Right ventricle myocardium superior (tissue), 1 donor: ENCODE results near the gene MVP. TPM values are rescaled to one million over a fixed set of nuclear protein-coding genes. Genes with fewer than 3 reads are reported as not detected.
"Not testable (repeated sequence)": the region's sequence is repeated elsewhere in the genome, so short reads cannot be mapped to it uniquely, and the experiment has no call there.

Experiments used
- ATAC-seq: fragments of 200-7000 bp; cut with Tn5 transposase; one replicate; pipeline ENCODE4 v1.9.1; 2020; ENCODE audit warnings: mild to moderate bottlenecking; ENCODE audit not compliant: poor library complexity
- DNase-seq: peaks from one replicate; pipeline ENCODE4 v3.0.0-alpha.2; 2020
- intact Hi-C: fragments of 100-400 bp; cut with DNase I; formaldehyde crosslinking; loops from one replicate; pipeline ENCODE4 v1.11.2; 2022
- total RNA-seq: library from RNA; stranded (reverse); fragmentation: NEBNext Ultra II Directional; extraction: Animal tissue kit (Norgen Biotek cat#: 25700); gene quantifications from one replicate; pipeline ENCODE4 v1.2.1, GENCODE V29; 2021
- donor health status: DM: no; HTN: yes; CAD: no; lungs with severe emphysema.

Gene MVP
- total RNA-seq, 1 donor from 2014 or later, result 45.5 TPM

GRCh38 chr16:29826342-29826695 is 6.1 kb downstream of the MVP start:
- DNase-seq (no peak), ATAC-seq (no peak)
- intact Hi-C loops, result no loop called here

DNA sequence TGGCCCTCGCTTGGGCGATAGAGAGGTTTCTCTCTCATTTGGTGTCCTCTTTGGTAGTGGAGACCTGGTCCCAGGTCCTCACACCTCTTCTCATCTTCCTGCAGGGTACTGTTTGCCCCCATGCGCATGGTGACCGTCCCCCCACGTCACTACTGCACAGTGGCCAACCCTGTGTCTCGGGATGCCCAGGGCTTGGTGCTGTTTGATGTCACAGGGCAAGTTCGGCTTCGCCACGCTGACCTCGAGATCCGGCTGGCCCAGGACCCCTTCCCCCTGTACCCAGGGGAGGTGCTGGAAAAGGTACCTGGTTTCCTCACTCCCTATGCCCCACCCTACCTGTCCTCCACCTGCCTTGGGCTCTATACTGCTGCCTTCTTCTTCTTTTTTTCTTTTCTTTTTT is 10.5 kb downstream of the MVP start:
- ATAC-seq, result no peak
- intact Hi-C loops, result no loop called here
- no peak for DNase-seq

DNA sequence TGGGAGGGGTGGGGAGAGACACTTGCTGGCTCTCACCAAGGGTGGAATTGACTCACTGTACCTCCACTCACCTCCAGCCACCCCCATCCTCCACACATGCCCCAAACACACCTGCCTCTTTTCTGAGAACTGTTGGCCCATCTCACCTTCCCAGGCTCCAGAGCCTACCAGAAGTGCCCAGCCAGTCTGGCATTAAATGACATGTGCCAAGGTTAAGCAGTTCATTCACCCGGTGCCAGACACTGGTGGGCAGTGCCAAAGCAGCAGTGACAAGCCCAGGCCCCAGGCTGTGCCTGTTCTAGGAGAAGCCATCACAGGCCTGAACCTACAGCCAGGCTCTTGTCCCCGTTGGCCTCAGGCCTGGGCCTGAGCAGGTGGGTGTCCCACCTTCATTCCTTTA is 11.2 kb downstream of the MVP start:
- intact Hi-C loops, result no loop called here
- ATAC-seq (peak; percentile 86), DNase-seq (peak; percentile 62)

DNA sequence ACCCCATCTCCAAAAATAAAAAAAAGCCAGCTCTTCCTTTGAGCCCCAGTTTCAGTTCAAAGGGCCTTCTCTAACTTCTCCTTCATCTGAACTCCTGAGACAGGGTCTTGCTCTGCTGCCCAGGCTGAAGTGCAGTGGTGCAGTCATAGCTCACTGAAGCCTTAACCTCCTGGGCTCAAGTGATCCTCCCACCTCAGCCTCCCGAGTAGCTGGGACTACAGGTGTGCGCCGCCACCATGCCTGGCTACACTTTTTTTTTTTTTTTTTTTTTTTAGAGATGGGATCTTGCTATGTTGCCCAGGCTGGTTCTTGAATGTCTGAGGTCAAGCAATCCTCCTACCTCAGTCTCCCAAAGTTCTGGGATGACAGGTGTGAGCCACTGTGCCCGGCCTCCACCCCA is 13.0 kb downstream of the MVP start:
- DNase-seq, intact Hi-C loops, ATAC-seq: not testable (repeated sequence)

DNA sequence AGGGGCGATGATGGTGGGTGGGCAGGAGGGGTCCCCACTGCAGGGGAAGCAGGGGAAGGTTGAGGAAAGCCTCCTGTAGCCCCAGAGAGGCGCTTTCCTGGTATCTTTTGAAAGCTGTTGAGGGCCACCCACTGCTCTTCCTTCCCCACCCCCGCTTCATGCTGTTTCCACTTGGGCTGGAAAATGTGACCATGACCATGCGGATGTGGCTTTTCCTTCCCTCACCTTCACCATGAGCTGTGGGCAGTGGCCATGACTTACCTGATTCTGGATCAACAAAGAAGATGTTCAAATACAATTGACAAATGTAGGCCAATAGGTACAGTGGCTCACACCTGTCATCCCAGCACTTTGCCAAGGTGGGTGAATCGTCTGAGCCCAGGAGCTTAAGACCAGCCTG is 13.8 kb downstream of the MVP start:
- DNase-seq (no peak), ATAC-seq (no peak)
- intact Hi-C loops, result loop anchor here (2.0 kb wide), 1 partner anchor 49 kb away; no protein-coding TSS in a partner anchor

- ATAC-seq, result no peak
- intact Hi-C loops, result loop anchor here (2.0 kb wide), 1 partner anchor 51 kb away; no protein-coding TSS in a partner anchor
- no peak for DNase-seq
Observed at GRCh38 chr16:29835926-29836325, 15.7 kb downstream of the MVP start.

- intact Hi-C loops, result no loop called here
- ATAC-seq, result no peak
- no peak for DNase-seq
Observed at GRCh38 chr16:29836623-29837022, 16.4 kb downstream of the MVP start.

GRCh38 chr16:29837841-29838240 is 17.6 kb downstream of the MVP start:
- DNase-seq, result no peak
- no peak for ATAC-seq
- intact Hi-C loops, result no loop called here

GRCh38 chr16:29839822-29840221 is 19.6 kb downstream of the MVP start:
- no peak for DNase-seq
- peak; percentile 62 for ATAC-seq
- intact Hi-C loops, result loop anchor here (10.0 kb wide), 1 partner anchor 135 kb away; no protein-coding TSS in a partner anchor

DNA sequence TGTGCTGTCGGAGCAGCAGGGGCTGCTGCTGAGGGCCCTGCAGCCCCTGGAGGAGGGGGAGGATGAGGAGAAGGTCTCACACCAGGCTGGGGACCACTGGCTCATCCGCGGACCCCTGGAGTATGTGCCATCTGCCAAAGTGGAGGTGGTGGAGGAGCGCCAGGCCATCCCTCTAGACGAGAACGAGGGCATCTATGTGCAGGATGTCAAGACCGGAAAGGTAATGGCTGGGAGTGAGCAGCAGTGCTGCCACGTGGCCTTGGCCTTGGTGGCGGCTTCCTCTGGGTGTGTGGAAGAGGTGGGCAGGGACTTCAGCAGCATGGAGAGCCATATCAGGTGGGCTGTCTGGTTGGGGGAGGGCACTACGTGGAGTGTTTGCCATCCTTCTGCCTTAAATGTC is 20.0 kb downstream of the MVP start:
- intact Hi-C loops, result loop anchor here (10.0 kb wide), 1 partner anchor 135 kb away; no protein-coding TSS in a partner anchor
- DNase-seq (no peak), ATAC-seq (no peak)

- no peak for DNase-seq
- no peak for ATAC-seq
- intact Hi-C loops, result loop anchor here (10.0 kb wide), 1 partner anchor 137 kb away; no protein-coding TSS in a partner anchor
Observed at GRCh38 chr16:29841631-29842030, 21.4 kb downstream of the MVP start.

GRCh38 chr16:29842732-29843346 is 22.6 kb downstream of the MVP start:
- ATAC-seq (no peak), DNase-seq (no peak)
- intact Hi-C loops, result loop anchor here (10.0 kb wide), 1 partner anchor 138 kb away; no protein-coding TSS in a partner anchor

DNA sequence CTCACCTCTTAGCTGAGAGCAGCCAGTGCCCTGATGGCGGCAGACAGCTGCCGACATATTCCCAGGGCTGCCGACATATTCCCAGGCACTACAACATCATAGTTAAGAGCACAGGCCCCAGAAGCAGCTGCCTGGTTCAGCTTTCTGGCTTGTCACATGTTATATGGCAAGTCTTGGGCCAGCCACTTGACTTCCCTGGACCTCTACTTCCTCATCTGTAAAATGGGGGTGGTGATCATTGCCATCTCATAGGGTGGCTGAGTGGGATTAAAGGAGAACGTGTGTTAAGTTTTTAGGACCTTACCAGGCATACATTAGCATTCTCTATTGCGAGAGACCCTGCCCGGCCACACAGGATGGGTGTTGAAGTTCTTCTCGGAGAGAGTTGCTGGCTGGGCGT is 23.7 kb downstream of the MVP start:
- intact Hi-C loops, result loop anchor here (10.0 kb wide), 1 partner anchor 139 kb away; no protein-coding TSS in a partner anchor
- no peak for ATAC-seq
- no peak for DNase-seq

DNA sequence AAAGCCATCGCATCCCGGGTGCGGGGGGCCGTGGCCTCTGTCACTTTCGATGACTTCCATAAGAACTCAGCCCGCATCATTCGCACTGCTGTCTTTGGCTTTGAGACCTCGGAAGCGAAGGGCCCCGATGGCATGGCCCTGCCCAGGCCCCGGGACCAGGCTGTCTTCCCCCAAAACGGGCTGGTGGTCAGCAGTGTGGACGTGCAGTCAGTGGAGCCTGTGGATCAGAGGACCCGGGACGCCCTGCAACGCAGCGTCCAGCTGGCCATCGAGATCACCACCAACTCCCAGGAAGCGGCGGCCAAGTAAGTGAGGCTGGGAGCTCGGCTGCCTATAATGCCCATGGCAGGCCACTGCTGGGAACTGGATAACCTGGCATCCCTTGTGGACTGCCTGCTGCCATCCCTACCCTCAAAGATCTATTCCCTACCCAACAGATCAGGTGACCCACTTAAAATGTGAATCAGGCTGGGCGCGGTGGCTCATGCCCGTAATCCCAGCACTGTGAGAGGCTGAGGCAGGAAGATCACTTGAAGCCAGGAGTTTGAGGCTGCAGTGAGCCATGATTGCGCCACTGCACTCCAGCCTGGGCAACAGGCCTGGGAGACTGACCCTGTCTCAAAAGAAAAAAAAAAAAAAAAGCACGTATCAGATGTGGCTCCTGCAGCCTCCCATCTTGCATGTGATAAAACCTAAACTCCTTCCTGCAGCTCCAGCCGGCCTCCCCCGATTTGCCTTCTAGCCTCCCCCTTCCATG is 24.5 kb downstream of the MVP start:
- no peak for DNase-seq
- intact Hi-C loops, result loop anchor here (10.0 kb wide), 1 partner anchor 140 kb away; no protein-coding TSS in a partner anchor
- no peak for ATAC-seq

GRCh38 chr16:29845656-29846055 is 25.4 kb downstream of the MVP start:
- intact Hi-C loops, result loop anchor here (10.0 kb wide), 1 partner anchor 141 kb away; no protein-coding TSS in a partner anchor
- DNase-seq (no peak), ATAC-seq (no peak)

GRCh38 chr16:29848420-29849297 is 28.4 kb downstream of the MVP start:
- peak; percentile 88 for ATAC-seq
- intact Hi-C loops, result loop anchor here (10.0 kb wide), 1 partner anchor 144 kb away; no protein-coding TSS in a partner anchor
- peak; percentile 83 for DNase-seq

- DNase-seq, result no peak
- peak; percentile 15 for ATAC-seq
- intact Hi-C loops, result loop anchor here (10.0 kb wide), 1 partner anchor 145 kb away; no protein-coding TSS in a partner anchor
Observed at GRCh38 chr16:29849505-29849904, 29.2 kb downstream of the MVP start.

- ATAC-seq (no peak), DNase-seq (no peak)
- intact Hi-C loops, result no loop called here
Observed at GRCh38 chr16:29850998-29851397, 30.7 kb downstream of the MVP start.

- no peak for DNase-seq
- intact Hi-C loops, result no loop called here
Observed at GRCh38 chr16:29852654-29853053, 32.4 kb downstream of the MVP start.

More at GRCh38 chr16:29852654-29853053, 32.4 kb downstream of the MVP start:
- ATAC-seq, result peak; percentile 42
